Activated T-cell treated with anti-CD3 and anti-CD28 coated beads for 4 hours (primary cell): ENCODE data around the gene PARD3B.

Source experiments
- DNase-seq: peaks from one replicate; pipeline ENCODE4 v3.0.0-alpha.2; 2020

PARD3B gene

GRCh38 chr2:205076405-205076804, 531.1 kb downstream of the PARD3B start:
- DNase-seq: no peak

GRCh38 chr2:205077159-205077558, 531.9 kb downstream of the PARD3B start:
- no peak for DNase-seq

DNA sequence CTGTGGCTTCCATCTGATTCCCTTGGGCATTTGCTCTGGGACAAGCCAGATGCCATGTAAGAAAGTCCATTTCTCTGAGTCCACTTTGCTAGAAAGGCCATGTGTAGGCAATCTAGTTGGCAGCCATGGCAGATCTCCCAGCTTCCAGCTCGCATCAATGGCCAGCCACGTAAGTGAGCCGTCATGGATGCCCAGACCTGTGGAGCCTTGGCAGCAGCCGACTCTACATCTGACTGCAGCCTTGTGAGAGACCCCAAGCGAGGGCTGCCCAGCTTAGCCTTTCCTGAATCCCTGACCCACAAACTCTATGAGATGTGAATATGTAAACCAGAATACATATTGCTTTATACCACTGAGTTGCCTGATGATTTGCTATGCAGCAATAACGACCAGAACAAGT, 533.5 kb downstream of the PARD3B start:
- no peak for DNase-seq

GRCh38 chr2:205079173-205079572, 533.9 kb downstream of the PARD3B start:
- no peak for DNase-seq

GRCh38 chr2:205086662-205087061, 541.4 kb downstream of the PARD3B start:
- DNase-seq: no peak

GRCh38 chr2:205087862-205088261, 542.6 kb downstream of the PARD3B start:
- no peak for DNase-seq

DNA sequence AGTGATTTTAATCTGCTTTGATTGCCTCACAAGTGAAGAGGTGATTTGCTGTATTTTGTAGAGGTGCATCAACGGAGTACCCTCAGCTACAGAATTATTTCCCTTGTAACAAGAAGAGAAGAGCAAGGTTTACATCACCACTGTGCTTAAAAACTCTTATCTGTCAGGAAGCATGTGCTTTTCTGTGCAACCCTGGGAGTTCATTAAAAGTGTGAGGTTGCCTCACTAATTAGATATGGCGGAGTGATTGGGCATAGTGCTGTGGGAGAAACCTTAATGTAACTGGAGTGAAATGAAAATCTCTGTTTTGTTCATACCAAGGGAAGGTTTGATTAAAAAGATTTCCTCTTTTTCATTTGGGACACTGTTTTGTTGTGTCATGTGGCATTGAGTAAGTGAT, 544.7 kb downstream of the PARD3B start:
- no peak for DNase-seq

GRCh38 chr2:205091411-205091810, 546.1 kb downstream of the PARD3B start:
- no peak for DNase-seq

DNA sequence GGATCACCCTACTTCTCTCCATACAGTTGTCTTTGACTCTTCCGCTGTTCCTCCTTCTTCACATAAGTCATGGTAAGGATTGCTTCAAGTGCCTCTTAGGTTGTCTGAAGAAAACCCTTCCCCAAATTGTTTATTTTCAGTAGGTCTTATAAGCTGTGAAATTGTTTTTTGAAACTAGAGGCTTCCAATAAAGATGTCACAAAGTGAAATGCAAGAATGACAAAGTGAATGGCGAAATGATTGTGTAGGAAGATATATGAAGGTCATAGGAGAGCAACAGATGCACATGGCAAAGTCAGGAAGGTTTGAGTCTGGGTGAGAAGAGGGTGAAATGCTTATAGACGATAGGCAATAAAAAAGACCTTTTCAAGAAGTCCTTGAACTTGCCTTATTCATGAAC, 548.8 kb downstream of the PARD3B start:
- no peak for DNase-seq

GRCh38 chr2:205103699-205104098, 558.4 kb downstream of the PARD3B start:
- DNase-seq: no peak

DNA sequence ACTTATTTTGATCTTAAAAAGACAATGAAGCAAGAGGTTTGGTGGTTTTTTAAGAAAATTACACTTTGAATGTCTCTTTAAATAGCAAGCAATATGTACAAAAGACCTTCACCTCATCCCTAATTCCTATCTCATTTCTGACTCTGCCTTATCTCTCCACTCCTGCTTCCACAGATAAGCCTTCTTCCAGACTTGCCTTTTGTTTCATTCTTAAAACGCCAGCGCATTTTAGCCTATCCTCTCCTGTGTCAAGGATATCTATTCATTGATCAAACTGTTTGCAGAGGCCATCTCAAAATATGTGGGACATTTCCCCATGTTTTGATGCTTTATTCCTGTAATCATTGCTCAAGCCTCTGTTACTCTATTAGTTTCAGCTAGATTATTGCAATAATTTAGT, 562.5 kb downstream of the PARD3B start:
- DNase-seq: no peak

GRCh38 chr2:205115511-205115910, 570.2 kb downstream of the PARD3B start:
- no peak for DNase-seq

DNA sequence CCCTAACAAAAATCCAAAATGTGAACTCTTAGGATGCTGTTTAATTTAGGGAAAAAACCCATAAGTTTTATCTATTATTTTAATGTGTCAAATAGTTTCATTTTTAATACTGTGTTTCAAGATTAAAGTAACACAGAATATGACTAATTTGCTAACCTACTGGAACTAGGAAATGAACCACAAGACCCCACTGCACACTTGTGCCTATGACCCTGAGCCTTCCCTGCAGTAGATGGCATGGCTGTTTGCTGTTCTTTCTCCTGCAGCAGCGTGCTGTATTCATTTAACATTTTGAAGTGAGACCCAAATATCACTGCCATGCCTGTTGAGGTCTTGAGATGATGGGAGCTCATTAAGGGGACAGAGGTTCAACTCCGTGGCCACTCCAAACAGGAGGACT, 571.9 kb downstream of the PARD3B start:
- no peak for DNase-seq

- no peak for DNase-seq
Observed at GRCh38 chr2:205119136-205119535, 573.9 kb downstream of the PARD3B start.

DNA sequence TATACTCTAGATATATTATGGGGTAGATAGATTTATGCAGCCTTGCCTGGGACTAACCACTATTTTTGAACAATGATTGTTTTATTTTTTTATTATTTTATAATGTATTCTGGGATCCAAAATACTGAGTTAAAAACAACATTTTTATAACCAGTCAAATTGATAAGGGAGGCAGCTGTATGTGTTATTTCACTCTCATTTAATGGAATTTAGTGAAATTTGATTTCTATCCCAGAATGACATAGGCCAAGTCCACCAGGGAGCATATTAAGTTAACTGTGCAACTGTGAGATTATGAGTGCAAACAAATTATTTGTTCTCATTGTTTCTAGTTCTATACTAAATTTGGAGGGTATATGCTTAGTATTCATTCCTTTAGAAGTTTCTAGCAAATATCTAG, 583.5 kb downstream of the PARD3B start:
- DNase-seq: no peak

DNA sequence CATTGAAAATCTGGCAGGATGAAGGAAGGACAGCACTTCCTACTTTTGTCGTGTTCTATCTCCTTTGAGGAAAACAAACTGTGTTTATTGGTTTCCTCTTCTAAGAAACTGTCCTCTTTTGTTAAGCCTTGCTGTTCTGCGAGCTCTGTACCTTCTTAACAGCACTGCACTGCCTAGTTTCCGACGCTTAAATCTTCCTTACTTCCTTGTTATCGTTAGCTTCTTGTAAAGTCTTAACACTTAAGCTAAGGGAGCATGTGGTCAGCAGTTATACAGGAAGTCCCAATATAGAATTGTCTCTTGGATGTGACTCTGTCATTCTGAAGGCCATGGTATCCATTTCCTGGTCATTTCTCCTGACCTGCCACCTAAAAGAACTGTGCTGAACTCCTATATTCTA, 584.3 kb downstream of the PARD3B start:
- DNase-seq: no peak

- no peak for DNase-seq
Observed at GRCh38 chr2:205130111-205130829, 585.0 kb downstream of the PARD3B start.

DNA sequence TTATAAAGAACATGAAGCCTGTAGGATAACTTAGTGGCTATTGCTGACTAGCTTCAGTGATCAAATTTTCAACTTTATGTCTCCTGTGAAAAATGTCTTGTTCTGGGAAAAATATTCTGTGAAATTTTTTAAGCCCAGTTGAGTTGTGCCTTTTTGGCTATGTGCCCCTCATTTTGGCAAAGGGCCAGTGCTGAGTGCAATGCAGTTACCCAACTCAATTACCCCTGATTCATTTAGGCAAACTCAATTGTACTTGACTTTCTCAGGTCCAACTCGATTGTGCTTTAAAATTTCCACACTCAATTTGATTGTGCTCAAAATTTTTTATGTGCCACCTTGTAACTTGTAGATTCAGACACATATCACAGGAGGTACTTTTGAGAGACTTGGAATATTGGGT, 588.3 kb downstream of the PARD3B start:
- no peak for DNase-seq

GRCh38 chr2:205138735-205139134, 593.5 kb downstream of the PARD3B start:
- DNase-seq: no peak

GRCh38 chr2:205139822-205140463, 594.7 kb downstream of the PARD3B start:
- DNase-seq: no peak

DNA sequence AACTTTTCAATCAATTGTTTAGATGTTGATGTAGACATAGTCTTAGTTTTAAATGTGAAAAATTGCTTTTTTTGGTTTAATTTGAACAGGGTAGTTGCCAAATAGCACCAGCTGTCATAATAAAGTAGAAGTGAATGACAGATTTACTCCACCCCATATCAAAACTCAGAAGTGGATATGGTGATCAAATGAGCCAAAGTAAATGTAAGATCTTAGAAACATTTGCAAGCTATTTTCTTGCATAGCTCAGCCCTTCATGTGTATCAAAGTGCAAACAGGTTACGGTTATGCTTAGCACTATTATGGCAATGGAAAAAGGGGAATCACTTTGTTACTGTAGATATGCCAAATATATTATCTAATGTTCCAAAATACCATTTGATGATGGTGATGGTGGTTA, 596.1 kb downstream of the PARD3B start:
- DNase-seq: no peak

DNA sequence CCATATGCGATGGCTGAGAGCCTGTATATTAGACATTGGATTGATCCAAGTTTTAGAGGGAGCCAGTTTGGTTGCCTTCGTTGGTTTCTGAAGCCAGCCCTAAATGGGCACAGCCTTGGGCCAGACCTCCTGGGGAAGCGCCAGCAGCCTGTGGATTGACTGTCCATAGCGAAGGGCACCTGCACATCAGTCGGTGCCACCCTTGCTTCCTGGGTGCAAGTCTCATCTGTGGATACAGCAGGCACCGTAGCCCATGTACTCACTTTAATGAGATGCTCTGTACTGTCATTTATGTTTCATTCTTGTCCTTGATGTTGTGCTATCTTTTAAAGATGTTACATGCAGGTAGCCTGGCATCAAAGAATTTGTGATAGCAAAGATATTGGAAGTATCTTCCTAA, 600.6 kb downstream of the PARD3B start:
- no peak for DNase-seq

DNA sequence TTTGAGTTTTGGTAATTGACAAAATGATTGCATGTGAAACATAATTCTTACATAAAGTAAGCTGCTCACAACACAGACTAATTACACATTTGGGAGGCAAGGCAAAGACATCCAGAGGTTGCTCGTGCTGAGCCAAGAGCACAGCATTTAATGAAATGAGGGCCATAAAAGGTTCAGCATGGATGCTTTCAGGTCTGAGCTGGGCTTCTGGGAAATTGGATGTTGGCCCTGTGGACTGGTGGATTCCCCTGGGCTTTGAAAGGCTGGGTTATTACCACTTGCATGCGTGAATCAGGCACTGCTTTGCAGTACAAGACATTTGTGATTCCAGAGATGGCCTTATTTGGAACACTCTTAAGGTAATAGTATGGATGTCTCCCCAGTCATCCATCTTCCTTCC, 603.5 kb downstream of the PARD3B start:
- no peak for DNase-seq

GRCh38 chr2:205156457-205156856, 611.2 kb downstream of the PARD3B start:
- DNase-seq: no peak

DNA sequence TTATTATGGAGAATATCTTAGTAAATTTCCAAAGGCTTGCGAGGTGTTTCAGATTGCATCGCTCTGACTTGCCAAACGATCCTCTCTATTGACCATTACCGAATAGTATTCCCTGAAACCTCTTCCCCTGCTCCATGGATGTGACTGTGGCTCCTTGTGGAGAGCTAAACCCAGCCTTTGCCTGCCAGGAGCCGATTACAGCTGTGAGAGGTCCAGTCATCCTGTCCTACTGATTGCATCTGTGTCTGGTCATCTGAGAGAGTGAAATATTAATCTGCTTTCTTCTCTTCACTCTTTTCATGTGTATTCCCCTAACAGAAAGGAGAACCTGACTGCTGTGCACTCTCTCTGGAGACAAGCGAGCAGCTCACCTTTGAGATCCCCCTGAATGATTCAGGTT, 613.1 kb downstream of the PARD3B start:
- no peak for DNase-seq
